Endometrium (tissue), 2 donors: ENCODE results near the gene STRBP.

ENCODE experiments used
- FAIRE-seq: peaks from 2 replicates; lab custom pipeline; 2012; peaks lifted over from hg19 to GRCh38; lab: Jason Lieb, UNC
- donor health status: control.
- donor health status: control.

STRBP gene

GRCh38 chr9:123129423-123129822 is 139.0 kb downstream of the STRBP start:
- FAIRE-seq, result no peak

- no peak for FAIRE-seq
Measured at GRCh38 chr9:123128591-123128990, 139.8 kb downstream of the STRBP start.

GRCh38 chr9:123127512-123128075 is 140.8 kb downstream of the STRBP start:
- FAIRE-seq, result no peak

GRCh38 chr9:123121457-123121856 is 146.9 kb downstream of the STRBP start:
- FAIRE-seq, result no peak

GRCh38 chr9:123120953-123121352 is 147.4 kb downstream of the STRBP start:
- FAIRE-seq, result no peak

- no peak for FAIRE-seq
Measured at GRCh38 chr9:123120131-123120530, 148.3 kb downstream of the STRBP start.

- no peak for FAIRE-seq
Measured at GRCh38 chr9:123119566-123119965, 148.8 kb downstream of the STRBP start.

GRCh38 chr9:123116036-123116435 is 152.3 kb downstream of the STRBP start:
- FAIRE-seq, result no peak

- FAIRE-seq, result no peak
Measured at GRCh38 chr9:123115146-123115913, 153.1 kb downstream of the STRBP start.

GRCh38 chr9:123113185-123113584 is 155.2 kb downstream of the STRBP start:
- FAIRE-seq, result no peak

GRCh38 chr9:123112015-123112975 is 156.1 kb downstream of the STRBP start:
- no peak for FAIRE-seq

- no peak for FAIRE-seq
Measured at GRCh38 chr9:123111427-123112014, 156.9 kb downstream of the STRBP start.

- no peak for FAIRE-seq
Measured at GRCh38 chr9:123109540-123110279, 158.7 kb downstream of the STRBP start.

GRCh38 chr9:123108976-123109375 is 159.4 kb downstream of the STRBP start:
- no peak for FAIRE-seq

- FAIRE-seq, result no peak
Measured at GRCh38 chr9:123107639-123108285, 160.6 kb downstream of the STRBP start.

- no peak for FAIRE-seq
Measured at GRCh38 chr9:123105490-123105889, 162.9 kb downstream of the STRBP start.

GRCh38 chr9:123104807-123105206 is 163.6 kb downstream of the STRBP start:
- FAIRE-seq, result no peak

GRCh38 chr9:123102375-123103113 is 165.8 kb downstream of the STRBP start:
- no peak for FAIRE-seq

- FAIRE-seq, result no peak
Measured at GRCh38 chr9:123099548-123099947, 168.8 kb downstream of the STRBP start.

GRCh38 chr9:123099042-123099441 is 169.3 kb downstream of the STRBP start:
- no peak for FAIRE-seq

- no peak for FAIRE-seq
Measured at GRCh38 chr9:123098096-123098459, 170.3 kb downstream of the STRBP start.
